ENCODE results near the gene PP2D1. TPM values are rescaled to one million over a fixed set of nuclear protein-coding genes. Genes with fewer than 3 reads are reported as not detected.

Gene PP2D1
- total RNA-seq, 1 experiment from 2014 or later: not detected

GRCh38 chr3:20043396-20043795 lies 31.3 kb upstream of the PP2D1 start:
- peaks cover 73% of the 10 kb centered on the region for H3K4me1 ChIP-seq (ENCODE audit: low read length)
- H3K79me2 ChIP-seq (ENCODE audit: low read length): peaks cover 77% of the 10 kb centered on the region
- H3K27ac ChIP-seq (ENCODE audit: low read length): peak overlapping the region; percentile 60
- peak overlapping the region; percentile 55 for H3K4me3 ChIP-seq (ENCODE audit: low read length)
- peak; percentile 63 for DNase-seq
- H3K36me3 ChIP-seq (ENCODE audit: insufficient read depth, low read length): no peaks in the 10 kb centered on the region
- H3K4me2 ChIP-seq (ENCODE audit: low read depth, low read length, poor library complexity, severe bottlenecking): peak overlapping the region; percentile 90
- H4K20me1 ChIP-seq (ENCODE audit: insufficient read depth, low read depth, low read length): peaks cover 10% of the 10 kb centered on the region; the same call in 1 of the 2 replicates
- no peaks in the 10 kb centered on the region for H3K9me3 ChIP-seq (ENCODE audit: low read length)
- no peak overlapping the region for H2AFZ ChIP-seq (ENCODE audit: low read length)
- no peaks in the 10 kb centered on the region for H3K9me2 ChIP-seq (replicated peaks; ENCODE audit: insufficient read depth, low read length)
- peak overlapping the region; percentile 50 for H3K9ac ChIP-seq (ENCODE audit: low read length)
- H3K27me3 ChIP-seq (ENCODE audit: low read length): no peaks in the 10 kb centered on the region

- peak overlapping the region; percentile 83 for H3K4me3 ChIP-seq (ENCODE audit: low read length)
- H3K27ac ChIP-seq (ENCODE audit: low read length): peak overlapping the region; percentile 41
- H3K4me1 ChIP-seq (ENCODE audit: low read length): peaks cover 70% of the 10 kb centered on the region
- H3K79me2 ChIP-seq (ENCODE audit: low read length): peaks cover 66% of the 10 kb centered on the region
- no peak overlapping the region for H2AFZ ChIP-seq (ENCODE audit: low read length)
- DNase-seq: no peak
- no peaks in the 10 kb centered on the region for H3K27me3 ChIP-seq (ENCODE audit: low read length)
- H4K20me1 ChIP-seq (ENCODE audit: insufficient read depth, low read depth, low read length): peaks cover 10% of the 10 kb centered on the region; the same call in 1 of the 2 replicates
- peak overlapping the region; percentile 76 for H3K9ac ChIP-seq (ENCODE audit: low read length)
- no peaks in the 10 kb centered on the region for H3K9me2 ChIP-seq (replicated peaks; ENCODE audit: insufficient read depth, low read length)
- peak overlapping the region; percentile 90 for H3K4me2 ChIP-seq (ENCODE audit: low read depth, low read length, poor library complexity, severe bottlenecking)
- H3K9me3 ChIP-seq (ENCODE audit: low read length): no peaks in the 10 kb centered on the region
- H3K36me3 ChIP-seq (ENCODE audit: insufficient read depth, low read length): no peaks in the 10 kb centered on the region
These were observed 30.3 kb upstream of the PP2D1 start for GRCh38 chr3:20042331-20042730.

GRCh38 chr3:20041197-20041780 lies 29.2 kb upstream of the PP2D1 start:
- Histone ChIP-seq H3K27ac (ENCODE audit: low read length) (peak overlapping the region; percentile 80), H3K4me3 (ENCODE audit: low read length) (peak overlapping the region; percentile 83), H3K9me2 (replicated peaks; ENCODE audit: insufficient read depth, low read length) (no peaks in the 10 kb centered on the region), H3K36me3 (ENCODE audit: insufficient read depth, low read length) (no peaks in the 10 kb centered on the region), H3K4me1 (ENCODE audit: low read length) (peaks cover 59% of the 10 kb centered on the region), H3K4me2 (ENCODE audit: low read depth, low read length, poor library complexity, severe bottlenecking) (peak overlapping the region; percentile 90), H3K27me3 (ENCODE audit: low read length) (no peaks in the 10 kb centered on the region), H3K9me3 (ENCODE audit: low read length) (no peaks in the 10 kb centered on the region), H4K20me1 (ENCODE audit: insufficient read depth, low read depth, low read length) (peaks cover 10% of the 10 kb centered on the region; the same call in 1 of the 2 replicates), H3K9ac (ENCODE audit: low read length) (peak overlapping the region; percentile 76), H3K79me2 (ENCODE audit: low read length) (peaks cover 56% of the 10 kb centered on the region), H2AFZ (ENCODE audit: low read length) (no peak overlapping the region)
- DNase-seq: peak; percentile 88

DNA sequence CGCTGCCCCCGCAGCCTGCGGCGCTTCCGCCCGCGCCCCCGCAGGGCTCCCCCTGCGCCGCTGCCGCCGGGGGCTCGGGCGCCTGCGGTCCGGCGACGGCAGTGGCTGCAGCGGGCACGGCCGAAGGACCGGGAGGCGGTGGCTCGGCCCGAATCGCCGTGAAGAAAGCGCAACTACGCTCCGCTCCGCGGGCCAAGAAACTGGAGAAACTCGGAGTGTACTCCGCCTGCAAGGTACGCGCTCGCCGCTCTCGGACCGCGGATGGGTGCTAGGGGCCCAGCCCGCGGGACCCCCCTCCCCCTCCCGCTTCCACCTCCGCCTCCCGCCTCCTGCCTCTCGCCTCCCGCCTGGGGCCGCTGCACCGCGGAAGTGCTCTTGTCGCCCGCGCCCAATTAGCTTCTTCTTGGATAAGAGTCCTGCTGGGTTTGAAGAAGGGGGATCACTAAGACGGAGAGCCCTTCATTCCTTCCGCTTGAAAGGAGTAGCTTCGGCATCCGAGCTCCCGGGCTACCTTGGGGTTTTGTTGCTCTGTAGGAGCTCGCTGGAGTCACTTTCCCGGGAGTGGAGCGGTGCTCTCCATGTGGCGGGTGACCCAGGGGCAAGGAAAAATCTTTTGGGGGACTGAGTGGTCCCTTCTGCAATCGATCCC lies 28.6 kb upstream of the PP2D1 start:
- Histone ChIP-seq H3K36me3 (ENCODE audit: insufficient read depth, low read length) (no peaks in the 10 kb centered on the region), H3K27ac (ENCODE audit: low read length) (peak overlapping the region; percentile 80), H3K9me2 (replicated peaks; ENCODE audit: insufficient read depth, low read length) (no peaks in the 10 kb centered on the region), H3K9ac (ENCODE audit: low read length) (peak overlapping the region; percentile 76), H3K79me2 (ENCODE audit: low read length) (peaks cover 49% of the 10 kb centered on the region), H3K4me3 (ENCODE audit: low read length) (peak overlapping the region; percentile 83), H4K20me1 (ENCODE audit: insufficient read depth, low read depth, low read length) (peaks cover 10% of the 10 kb centered on the region; the same call in 1 of the 2 replicates), H3K4me2 (ENCODE audit: low read depth, low read length, poor library complexity, severe bottlenecking) (peak overlapping the region; percentile 90), H3K4me1 (ENCODE audit: low read length) (peaks cover 53% of the 10 kb centered on the region), H3K9me3 (ENCODE audit: low read length) (no peaks in the 10 kb centered on the region), H3K27me3 (ENCODE audit: low read length) (no peaks in the 10 kb centered on the region), H2AFZ (ENCODE audit: low read length) (no peak overlapping the region)
- peak; percentile 88 for DNase-seq

- H3K79me2 ChIP-seq (ENCODE audit: low read length): peaks cover 44% of the 10 kb centered on the region
- H3K4me2 ChIP-seq (ENCODE audit: low read depth, low read length, poor library complexity, severe bottlenecking): peak within 1 kb of the TSS; percentile 93
- no peaks in the 10 kb centered on the region for H3K27me3 ChIP-seq (ENCODE audit: low read length)
- peak within 1 kb of the TSS; percentile 94 for H3K27ac ChIP-seq (ENCODE audit: low read length)
- peak within 1 kb of the TSS; percentile 76 for H3K9ac ChIP-seq (ENCODE audit: low read length)
- H3K4me3 ChIP-seq (ENCODE audit: low read length): peak within 1 kb of the TSS; percentile 83
- no peaks in the 10 kb centered on the region for H3K9me3 ChIP-seq (ENCODE audit: low read length)
- H3K36me3 ChIP-seq (ENCODE audit: insufficient read depth, low read length): no peaks in the 10 kb centered on the region
- peaks cover 10% of the 10 kb centered on the region; the same call in 1 of the 2 replicates for H4K20me1 ChIP-seq (ENCODE audit: insufficient read depth, low read depth, low read length)
- H3K4me1 ChIP-seq (ENCODE audit: low read length): peaks cover 49% of the 10 kb centered on the region
- peak; percentile 93 for DNase-seq
- H3K9me2 ChIP-seq (replicated peaks; ENCODE audit: insufficient read depth, low read length): no peaks in the 10 kb centered on the region
- peak within 1 kb of the TSS; percentile 46 for H2AFZ ChIP-seq (ENCODE audit: low read length)
These were observed 27.9 kb upstream of the PP2D1 start, which contains the start of gene KAT2B for GRCh38 chr3:20039765-20040547. Gene KAT2B, plus strand, starts transcription at chr3:20040446. Its CDS starts 32 bp downstream, at chr3:20040478.

DNA sequence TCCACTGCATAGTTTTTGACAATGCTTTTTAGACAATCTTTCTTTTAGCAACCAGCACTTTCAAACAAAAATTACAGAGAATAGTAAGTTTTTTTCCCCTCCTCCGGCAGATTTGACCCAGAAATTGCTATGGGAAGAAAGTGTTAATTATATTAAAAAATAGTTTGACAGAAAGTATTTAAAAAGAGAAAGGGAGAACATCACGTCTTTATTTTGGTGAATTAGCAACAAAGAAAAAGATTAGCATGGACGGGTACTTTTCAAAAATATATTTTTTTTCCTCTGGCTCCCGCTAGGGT lies 27.4 kb upstream of the PP2D1 start:
- Histone ChIP-seq H4K20me1 (ENCODE audit: insufficient read depth, low read depth, low read length) (peaks cover 10% of the 10 kb centered on the region; the same call in 1 of the 2 replicates), H3K9me3 (ENCODE audit: low read length) (no peaks in the 10 kb centered on the region), H3K4me2 (ENCODE audit: low read depth, low read length, poor library complexity, severe bottlenecking) (peak overlapping the region; percentile 93), H2AFZ (ENCODE audit: low read length) (peak overlapping the region; percentile 46), H3K27ac (ENCODE audit: low read length) (peak overlapping the region; percentile 94), H3K4me3 (ENCODE audit: low read length) (peak overlapping the region; percentile 70), H3K27me3 (ENCODE audit: low read length) (no peaks in the 10 kb centered on the region), H3K9me2 (replicated peaks; ENCODE audit: insufficient read depth, low read length) (no peaks in the 10 kb centered on the region), H3K9ac (ENCODE audit: low read length) (peak overlapping the region; percentile 76), H3K79me2 (ENCODE audit: low read length) (peaks cover 38% of the 10 kb centered on the region), H3K4me1 (ENCODE audit: low read length) (peaks cover 46% of the 10 kb centered on the region), H3K36me3 (ENCODE audit: insufficient read depth, low read length) (no peaks in the 10 kb centered on the region)
- no peak for DNase-seq

GRCh38 chr3:20038699-20039465 lies 26.8 kb upstream of the PP2D1 start:
- Histone ChIP-seq H2AFZ (ENCODE audit: low read length) (peak overlapping the region; percentile 46), H3K27me3 (ENCODE audit: low read length) (no peaks in the 10 kb centered on the region), H3K79me2 (ENCODE audit: low read length) (peaks cover 33% of the 10 kb centered on the region), H3K36me3 (ENCODE audit: insufficient read depth, low read length) (no peaks in the 10 kb centered on the region), H4K20me1 (ENCODE audit: insufficient read depth, low read depth, low read length) (peaks cover 10% of the 10 kb centered on the region; the same call in 1 of the 2 replicates), H3K9ac (ENCODE audit: low read length) (peak overlapping the region; percentile 76), H3K4me2 (ENCODE audit: low read depth, low read length, poor library complexity, severe bottlenecking) (peak overlapping the region; percentile 93), H3K4me1 (ENCODE audit: low read length) (peaks cover 43% of the 10 kb centered on the region), H3K9me2 (replicated peaks; ENCODE audit: insufficient read depth, low read length) (no peaks in the 10 kb centered on the region), H3K27ac (ENCODE audit: low read length) (peak overlapping the region; percentile 94), H3K4me3 (ENCODE audit: low read length) (peak overlapping the region; percentile 70), H3K9me3 (ENCODE audit: low read length) (no peaks in the 10 kb centered on the region)
- DNase-seq: peak; percentile 66
